Thyroid gland (tissue), 4 donors: ENCODE measurements around the gene KANSL1L.

Source experiments
- CTCF ChIP-seq, 6 experiments: fragments of 200-600 bp in 3 of 6; fragments of 450-650 bp in 3 of 6; sonication (generic) in 3 of 6; IDR thresholded peaks; one replicate each; pipeline ENCODE4 v1.5.1; 2016 to 2019; ENCODE audit warnings: antibody characterized with exemption in 6 of 6, mild to moderate bottlenecking in 2 of 6, inconsistent platforms in 1 of 6, moderate library complexity in 1 of 6
- POLR2A ChIP-seq, 2 donors: fragments of 450-650 bp; IDR thresholded peaks; one replicate each; pipeline ENCODE4 v1.6.1; 2017; ENCODE audit warnings: antibody characterized with exemption in 2 of 2, mild to moderate bottlenecking in 2 of 2, moderate library complexity in 1 of 2

- TF ChIP-seq CTCF (IDR thresholded peaks at IDR 0.05) (no peak), POLR2A (IDR thresholded peaks at IDR 0.05) (no peak)
Measured at GRCh38 chr2:210020138-210020537, 151.1 kb downstream of the KANSL1L start.
